H4 (cell line): ENCODE data around the gene DOK5. TPM values are rescaled to one million over a fixed set of nuclear protein-coding genes. Genes with fewer than 3 reads are reported as not detected.
"Not testable (repeated sequence)": the region's sequence is repeated elsewhere in the genome, so short reads cannot be mapped to it uniquely, and the experiment has no call there.

Source experiments
- DNase-seq: peaks from one replicate; pipeline ENCODE4 v3.0.0-alpha.2; 2015; ENCODE audit warnings: low spot score
- total RNA-seq: library from RNA; depleted of rRNA; stranded (reverse); fragments of >200 nt; shearing (Covaris generic); gene quantifications from 2 replicates; pipeline ENCODE4 v1.2.3, GENCODE V29; 2014

DOK5 gene
- total RNA-seq, 1 experiment from 2014 or later = 1.2 TPM

DNA sequence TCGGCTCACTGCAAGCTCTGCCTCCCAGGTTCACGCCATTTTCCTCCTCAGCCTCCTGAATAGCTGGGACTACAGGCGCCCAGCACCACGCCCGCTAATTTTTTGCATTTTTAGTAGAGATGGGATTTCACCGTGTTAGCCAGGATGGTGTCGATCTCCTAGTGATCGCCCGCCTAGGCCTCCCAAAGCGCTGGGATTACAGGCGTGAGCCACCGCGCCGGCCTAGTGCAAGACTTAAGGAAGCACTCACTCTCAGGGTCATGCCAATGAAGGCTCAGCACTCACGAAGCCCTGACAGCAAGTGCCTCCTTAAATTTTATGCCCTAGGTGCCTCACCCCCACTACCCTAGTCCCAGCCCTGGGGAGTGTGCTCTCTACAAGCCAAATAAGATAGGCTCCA is 4.7 kb upstream of the DOK5 start:
- no peak for DNase-seq

DNA sequence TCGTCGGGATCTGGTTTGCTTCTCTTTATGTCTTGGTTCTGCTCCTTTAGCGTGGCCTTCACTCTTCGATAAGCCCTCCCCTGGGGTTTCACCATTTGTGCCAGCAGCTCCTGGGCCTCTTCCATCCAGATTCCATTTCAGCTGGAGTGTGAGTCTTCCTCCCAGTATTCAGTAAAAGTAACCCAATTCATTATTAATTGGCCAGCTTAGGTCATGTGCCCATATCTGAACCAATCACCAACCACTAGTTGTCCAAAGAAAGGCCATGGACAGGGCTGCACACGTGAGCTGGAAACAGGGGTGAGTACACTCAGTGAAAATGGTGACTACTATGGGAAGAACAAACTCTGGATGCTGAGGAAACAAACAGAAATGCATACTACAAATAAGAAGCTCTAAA is 2.8 kb upstream of the DOK5 start:
- no peak for DNase-seq

DNA sequence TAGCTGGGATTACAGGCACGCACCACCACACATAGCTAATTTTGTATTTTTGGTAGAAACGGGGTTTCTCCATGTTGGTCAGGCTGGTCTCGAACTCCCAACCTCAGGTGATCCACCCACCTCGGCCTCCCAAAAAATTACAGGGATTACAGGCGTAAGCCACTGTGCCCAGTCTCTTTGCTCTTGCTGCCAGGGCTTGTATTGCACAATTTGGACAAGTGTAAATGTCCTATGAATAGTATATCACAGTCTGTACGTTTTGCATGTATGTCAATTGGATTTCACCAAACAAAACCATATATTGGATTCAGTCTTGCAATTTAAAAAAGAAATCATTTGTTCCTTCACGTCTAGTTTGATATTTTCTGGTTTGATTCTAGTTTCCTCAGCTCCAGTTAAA is 2.1 kb upstream of the DOK5 start:
- no peak for DNase-seq

DNA sequence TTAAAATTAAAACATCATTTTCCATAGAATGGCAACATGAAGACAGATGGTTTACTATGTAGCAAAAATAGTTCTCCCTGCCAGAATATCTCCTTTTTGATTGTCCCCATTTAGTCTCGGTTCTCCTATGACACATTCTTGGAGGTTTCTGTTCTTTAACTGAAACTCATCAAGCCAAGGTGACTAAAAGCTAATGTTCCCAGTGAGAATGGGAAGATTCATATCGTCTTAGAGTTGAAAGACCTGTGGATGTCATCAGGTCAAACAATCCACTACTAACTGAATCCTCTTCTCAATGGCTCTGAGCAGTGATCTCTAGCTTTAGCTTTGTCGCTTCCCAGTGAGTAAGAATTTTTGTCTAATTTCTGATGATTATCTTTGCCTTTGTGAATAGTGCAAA is 1.3 kb upstream of the DOK5 start:
- no peak for DNase-seq

DNA sequence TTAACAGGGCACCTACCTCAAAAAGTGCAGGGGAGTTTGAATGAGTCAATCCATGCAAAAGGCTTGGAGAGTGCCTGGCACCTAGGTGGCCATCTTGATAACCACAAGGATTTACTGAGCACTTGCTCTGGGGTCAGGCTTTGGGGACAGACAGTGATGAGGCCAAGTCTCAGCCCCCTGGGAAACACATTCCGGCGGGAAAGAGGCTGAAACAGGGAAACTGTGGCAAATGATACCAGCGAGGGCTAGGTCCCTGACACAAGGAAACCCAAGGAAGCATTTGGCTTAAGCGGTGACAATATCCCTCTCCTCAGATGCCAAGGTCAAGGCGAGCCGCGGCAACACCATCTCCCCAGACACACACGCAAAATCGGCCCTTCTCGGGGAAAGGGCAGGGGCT is 527 bp upstream of the DOK5 start:
- DNase-seq = no peak

DNA sequence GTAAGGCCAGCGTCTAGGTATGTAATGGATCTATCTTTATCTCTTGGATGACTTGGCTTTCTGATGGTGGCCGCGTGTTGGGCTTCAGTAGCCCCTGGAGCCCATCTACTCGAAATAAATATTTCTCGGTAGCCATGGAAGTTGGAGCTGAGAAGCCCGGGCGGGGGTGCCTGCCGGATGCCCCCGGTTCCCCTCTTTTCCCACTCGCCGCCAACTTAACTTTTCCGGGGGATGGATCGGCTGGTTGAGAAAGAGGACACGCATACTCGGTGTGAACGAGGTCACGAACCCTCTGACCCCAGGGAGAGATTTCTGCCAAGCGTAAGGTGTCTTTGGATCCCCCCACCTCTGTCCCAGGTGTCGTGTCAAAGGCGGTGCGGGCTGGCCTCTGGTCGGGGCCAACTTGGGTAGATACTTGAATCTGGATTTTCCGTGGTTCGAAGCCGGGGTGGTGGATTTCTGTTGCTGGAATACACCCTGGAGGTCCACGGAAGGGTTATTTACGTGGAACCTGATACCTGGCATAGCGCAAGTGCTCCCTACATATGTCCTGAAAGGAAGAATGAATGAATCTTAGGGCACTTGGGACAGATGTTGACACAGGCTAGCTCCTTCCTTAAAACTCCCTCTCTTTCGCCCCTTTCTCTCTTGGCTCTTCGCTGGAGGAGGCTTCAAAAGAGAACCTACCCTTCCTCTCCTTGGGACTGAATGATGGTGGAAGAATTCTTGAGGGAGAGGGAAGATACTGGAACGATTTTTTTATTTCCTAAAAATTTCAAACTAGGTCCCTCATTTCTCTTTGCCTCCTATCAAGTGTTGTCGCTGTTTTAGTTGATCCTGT is 996 bp downstream of the DOK5 start:
- DNase-seq = no peak

DNA sequence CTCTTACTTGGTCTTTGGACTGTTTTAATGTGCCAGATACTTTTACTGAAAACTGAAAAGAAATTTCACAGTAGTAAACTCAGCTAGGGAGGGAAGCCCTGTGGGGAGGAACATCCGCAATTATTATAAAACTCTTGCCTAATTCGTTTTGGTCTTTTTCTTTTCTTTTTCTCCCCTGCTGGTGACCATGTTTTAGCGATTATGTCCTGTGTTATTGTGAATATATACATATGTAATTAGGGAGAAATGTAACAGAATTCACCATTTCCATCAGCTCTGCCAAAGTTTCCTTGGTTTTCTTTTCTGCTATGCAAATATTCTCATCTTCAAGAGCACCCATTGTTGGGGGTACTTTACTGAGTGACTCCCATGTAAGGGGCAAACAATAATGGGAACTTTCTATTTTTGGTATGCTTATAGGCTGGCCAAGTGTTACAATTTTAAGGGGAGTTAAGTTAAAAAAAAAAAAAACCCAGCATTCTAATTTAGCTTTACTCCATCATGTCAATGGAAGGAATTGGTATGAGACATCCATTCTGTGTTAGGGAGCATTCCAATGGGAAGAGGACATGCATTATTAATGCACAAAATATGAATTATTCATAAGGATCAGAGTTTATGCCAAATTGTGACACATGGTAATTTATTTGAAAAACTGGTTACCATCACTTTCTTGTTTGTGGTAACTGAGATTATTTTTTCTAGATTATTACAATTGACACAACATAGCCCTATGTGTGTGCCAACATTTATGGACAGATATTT is 2.0 kb downstream of the DOK5 start:
- DNase-seq = no peak

DNA sequence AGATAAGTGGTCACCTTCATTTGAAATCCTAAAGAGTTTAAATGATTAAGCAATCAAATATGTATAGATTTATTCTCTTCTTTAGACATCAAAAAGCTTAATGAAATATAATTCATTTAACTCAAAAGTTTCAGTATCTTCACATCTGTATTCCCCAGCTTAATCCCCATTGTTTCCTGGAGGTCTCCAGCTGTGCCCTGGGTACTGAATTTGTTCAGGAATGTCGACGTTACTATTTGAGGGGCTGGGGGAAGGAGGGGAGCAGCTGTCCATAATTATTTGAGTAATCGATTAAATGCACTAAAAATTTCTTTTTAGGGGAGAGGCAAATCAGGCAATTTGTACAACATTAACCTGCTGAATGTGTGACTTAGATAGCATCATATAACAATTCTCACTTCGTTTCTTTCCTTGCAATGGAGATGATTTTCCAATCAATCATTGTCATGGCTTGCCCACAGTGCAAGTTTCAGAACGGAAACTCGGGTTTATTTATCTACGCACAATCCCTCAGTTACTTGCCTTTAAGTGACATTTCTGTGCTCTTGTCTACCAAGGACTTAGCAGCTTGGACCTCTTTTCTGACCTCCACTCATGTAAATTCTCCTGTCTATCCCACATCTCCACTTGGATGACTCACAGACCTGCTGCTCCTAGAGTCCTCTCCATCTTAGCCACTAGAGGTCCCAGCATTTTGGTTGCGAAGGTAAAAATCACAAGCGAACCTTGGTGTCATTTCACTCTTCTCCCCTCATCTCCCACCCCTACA is 3.9 kb downstream of the DOK5 start:
- DNase-seq = no peak

DNA sequence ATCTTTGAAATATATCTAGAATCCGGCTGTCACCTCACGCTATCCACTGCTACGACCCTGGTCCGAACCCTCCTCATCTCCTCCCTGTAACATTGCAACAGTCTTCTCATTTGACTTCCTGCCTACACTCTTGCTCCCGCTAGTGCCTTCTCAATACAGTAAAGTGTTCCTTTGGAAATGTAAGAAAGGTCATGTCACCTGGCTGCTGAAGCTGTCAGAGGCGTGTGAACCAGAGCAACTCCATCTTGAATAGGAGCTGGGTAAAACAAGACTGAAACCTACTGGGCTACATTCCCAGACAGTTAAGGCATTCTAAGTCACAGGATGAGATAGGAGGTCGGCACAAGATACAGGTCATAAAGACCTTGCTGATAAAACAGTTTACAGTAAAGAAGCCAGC is 4.5 kb downstream of the DOK5 start:
- not testable (repeated sequence) for DNase-seq

DNA sequence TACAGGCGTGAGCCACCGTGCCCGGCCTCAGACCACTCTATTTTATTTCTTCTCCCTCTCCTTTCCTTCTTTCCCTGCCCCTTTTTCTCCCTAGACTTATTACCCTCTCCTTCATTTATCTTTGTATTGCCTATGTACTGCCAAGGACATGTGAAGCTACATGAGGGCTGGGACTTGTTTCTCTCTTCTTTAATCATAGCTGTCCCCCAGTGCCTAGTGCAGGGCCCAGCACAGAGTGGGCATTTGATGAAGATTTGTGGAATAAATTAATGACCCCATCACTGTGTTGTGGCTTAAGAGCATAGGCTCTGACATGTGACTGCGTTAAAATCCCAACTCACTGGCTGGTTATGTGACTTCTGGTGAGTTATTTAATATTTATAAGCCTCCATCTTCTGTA is 6.0 kb downstream of the DOK5 start:
- no peak for DNase-seq

DNA sequence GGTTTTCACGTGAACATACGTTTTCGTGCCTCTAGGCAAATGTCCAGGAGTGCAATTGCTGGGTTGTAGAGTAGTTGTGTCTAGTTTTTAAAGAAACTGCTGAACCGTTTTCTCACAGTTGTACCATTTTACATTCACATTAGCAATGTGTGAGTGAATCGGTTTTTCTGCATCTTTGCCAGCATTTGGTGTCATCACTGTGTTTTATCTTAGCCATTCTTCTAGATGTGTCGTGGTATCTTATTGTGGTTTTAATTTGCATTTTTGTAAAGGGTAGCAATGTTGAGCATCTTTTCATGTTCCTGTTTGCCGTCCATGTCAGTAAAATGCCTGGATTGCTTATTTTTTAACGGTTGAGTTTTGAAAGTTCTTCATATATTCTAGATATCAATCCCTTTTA is 10.2 kb downstream of the DOK5 start:
- no peak for DNase-seq

DNA sequence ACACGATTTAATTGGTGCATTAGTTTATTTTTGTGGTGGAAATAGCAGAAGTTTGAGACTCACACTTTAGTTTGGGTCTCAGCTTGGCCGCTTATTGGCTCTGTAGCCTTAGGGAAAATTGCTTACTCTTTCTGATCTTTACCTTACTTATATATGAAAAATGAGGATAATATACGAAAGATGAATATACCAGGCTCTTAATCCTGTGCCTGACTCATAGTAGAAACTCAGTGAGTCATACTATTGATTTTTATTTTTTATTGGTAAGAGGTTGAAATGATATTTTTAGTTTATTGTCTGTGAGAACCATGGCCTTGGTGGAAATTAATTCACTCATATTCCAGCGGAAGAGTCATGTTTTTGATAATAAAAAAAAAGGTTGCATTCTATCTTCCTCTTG is 11.2 kb downstream of the DOK5 start:
- no peak for DNase-seq

DNA sequence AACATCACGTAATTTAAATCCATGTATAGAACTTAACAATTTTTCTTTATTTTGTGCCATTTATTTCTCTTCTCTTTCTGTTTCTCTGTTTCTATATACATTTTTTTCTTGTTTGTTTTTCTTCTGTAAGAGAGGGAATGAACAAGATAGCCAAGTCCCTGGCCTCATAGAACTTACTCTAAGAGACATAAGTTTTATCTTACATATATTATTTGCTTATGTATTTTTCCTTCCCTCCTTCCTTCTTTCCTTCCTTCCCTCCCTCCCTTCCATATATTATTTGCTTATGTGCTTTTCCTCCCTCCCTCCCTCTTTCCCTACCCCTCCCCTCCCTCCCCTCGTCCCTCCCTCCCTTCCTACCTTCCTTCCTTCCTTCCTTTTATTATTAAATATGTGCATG is 13.0 kb downstream of the DOK5 start:
- DNase-seq = no peak

DNA sequence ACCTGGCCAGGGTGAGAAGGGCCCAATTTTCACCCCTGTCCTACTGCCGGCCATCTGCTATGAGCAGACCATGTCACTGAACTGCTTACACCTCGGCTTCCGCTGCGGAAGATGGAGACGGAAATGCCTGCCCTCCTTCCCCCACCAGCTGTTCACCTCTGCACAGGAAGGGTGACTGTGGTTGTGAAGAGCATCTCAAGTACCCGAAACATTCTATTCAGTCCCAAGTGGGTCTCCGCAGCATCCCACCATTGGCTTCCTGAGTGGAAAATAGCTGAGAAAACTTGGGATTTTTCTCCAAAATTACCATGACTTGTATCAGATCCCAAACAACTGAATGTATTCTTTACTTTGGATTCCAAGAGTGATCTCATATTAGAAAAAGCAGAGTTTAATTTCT is 16.1 kb downstream of the DOK5 start:
- DNase-seq = no peak

DNA sequence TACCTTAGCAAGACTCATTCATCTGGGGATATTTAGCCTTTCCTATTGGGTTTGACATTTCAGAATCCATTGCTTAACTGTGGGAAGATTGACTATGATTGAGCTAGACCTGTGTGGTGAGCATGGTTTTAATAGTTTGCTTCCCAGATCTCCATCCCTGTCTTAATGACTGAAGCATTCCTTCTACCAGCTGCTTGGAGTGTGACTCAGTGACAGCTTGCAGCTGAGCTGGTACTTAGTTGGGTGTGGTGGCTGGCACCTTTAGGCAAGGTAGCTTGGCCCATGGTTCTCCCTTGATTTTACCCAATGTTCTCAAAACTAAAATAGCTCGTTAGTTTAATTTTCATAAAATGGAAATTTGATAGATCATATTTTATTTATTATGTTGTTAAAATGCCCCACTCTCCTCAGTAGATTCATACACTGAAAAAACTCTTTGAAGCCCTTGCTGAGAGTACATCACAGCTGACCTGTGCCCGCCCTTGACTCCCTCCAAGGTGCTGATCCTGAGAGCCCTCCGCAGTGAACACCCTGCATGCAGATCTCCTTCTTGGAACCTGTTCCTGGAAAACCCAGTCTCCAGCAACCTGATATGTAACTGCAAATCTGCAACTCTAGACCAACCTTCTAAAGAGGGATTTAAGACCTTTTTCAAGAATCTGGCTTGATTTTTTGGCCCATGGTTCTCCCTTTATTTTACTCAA is 19.1 kb downstream of the DOK5 start:
- DNase-seq = no peak

DNA sequence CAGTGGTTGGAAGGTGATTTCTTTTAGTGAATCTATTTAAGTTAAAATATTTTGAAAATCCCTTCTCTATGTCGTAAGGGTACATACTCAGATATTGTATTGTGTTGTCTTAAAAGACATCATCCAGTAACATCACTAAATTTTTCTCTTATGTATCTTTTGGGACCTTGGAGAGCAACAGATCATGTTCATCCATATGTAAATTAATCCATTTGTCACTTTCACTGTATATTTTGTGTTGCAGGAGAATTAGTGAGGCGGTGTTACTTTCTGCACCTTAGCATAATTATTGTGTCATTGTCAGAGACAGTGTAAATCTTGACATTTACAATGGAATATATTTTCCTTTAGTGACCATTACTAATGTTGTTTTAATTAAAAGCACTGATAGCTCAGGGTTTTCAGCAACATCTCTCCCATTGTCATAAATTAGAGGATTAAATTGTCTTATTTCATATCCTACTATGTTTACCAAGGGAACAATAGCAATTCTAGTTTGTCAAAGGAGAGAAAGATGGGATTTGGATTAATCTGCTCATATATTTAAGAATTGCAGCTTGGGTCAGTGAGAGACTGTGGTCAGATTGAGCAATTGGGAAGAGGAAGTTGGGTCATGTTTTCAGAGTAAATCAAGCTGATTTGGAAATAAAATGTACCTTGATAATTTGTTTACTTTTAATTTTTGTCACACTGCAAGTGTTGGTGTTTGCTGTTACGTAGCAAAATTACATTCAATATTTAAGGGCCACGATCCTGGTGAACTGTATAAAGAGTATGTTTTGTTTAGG is 22.7 kb downstream of the DOK5 start:
- no peak for DNase-seq

DNA sequence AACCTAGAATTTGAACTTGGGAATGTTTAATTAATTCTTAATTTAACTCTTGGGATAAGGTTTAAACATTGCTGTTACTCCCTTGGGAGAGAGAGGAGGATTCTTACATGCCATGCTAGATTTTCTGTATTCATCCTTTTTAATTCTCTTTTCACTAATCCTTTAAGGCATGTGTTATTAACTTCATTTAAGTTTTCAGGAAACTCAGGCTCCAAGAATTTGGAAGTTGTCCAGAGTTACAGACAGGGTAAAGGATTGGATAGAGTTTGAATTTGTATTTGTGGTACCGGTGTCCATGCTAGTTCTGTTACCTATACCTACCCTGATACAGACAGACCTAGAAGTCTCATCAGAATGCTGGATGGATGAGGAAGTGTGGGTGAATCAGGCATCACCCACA is 23.7 kb downstream of the DOK5 start:
- DNase-seq = no peak

DNA sequence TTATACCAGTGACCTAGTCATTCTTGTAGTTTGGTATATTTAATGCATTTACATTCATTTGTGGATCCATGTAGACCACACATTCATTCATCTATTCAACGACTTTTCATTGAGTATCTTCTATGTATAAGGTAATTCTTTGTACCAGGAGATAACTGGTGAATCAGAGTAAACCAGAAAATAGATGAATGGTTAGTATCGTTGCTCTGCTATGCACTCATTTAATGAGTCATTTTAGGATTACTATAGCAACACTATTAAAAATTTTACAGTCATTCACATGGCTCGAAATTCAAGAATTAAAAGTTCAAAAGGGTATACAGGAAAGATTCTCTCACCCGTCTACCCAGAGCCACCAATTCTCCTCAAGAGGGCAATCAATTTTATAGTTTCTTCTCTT is 26.8 kb downstream of the DOK5 start:
- no peak for DNase-seq

DNA sequence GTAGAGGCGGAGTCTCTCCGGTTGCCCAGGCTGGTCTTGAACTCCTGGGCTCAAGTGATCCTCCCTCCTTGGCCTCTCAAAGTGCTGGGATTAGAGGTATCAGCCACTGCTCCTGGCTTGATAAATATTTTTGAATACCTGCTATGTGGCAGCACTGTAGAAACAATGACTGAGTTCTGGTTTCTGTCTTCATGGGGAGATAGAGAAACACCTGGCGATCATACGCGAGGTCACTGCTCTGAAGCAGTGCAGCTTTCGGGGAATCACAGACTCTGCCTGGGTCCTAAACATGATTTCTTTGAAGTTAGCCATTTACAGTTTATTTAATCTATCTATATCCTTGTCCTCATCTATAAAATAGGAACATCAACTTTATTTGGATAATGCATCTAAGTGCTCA is 31.2 kb downstream of the DOK5 start:
- no peak for DNase-seq

DNA sequence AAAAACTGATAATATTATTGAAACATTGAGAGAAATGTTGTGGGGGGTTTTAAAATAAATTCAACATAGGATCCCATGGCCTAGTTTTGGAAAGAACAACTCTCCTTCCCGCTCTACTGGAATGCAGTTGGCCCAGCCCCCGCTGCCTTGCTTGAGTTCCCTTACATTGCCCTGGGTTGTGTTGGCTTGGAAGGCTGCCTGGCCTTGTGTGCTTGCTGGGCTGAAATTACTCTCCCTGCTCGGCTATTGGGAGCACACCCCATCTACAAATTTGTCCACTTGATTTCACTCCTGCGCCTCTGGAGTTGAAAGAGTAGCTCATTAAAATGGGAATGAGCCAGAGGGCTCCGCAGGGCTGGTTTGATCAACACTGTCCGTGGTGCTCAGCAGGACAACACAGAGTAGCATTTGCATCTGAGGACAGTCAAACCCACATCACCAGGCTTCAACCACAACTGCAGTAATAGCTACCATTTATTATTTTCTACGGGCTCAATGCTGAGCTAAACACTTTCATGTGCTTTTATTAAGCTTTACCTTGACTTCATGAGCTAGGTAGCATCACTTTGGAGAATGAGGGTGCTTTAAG is 35.2 kb downstream of the DOK5 start:
- no peak for DNase-seq

DNA sequence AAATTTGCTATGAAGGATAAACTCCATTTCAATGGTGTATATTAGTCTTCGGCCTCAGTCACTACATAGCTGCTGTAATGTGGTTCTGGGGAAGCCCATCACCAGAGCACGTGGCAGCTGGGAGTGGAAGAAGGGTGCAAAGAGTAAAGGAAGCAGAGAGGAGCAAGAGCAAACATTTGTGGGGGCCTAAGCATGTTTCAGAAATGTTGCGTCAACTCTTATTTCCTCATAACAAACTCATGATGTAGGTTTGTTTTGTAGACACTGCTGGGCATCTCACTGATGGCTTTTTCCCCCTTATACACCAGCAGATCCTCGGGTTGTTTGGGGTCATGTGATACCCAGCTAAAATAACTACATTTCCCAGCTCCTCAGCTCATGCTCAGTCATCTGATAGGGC is 37.3 kb downstream of the DOK5 start:
- DNase-seq = no peak
